ENCODE results near the gene TRIM21.
"Not testable (repeated sequence)": the region's sequence is repeated elsewhere in the genome, so short reads cannot be mapped to it uniquely, and the experiment has no call there.

The TRIM21 gene

DNA sequence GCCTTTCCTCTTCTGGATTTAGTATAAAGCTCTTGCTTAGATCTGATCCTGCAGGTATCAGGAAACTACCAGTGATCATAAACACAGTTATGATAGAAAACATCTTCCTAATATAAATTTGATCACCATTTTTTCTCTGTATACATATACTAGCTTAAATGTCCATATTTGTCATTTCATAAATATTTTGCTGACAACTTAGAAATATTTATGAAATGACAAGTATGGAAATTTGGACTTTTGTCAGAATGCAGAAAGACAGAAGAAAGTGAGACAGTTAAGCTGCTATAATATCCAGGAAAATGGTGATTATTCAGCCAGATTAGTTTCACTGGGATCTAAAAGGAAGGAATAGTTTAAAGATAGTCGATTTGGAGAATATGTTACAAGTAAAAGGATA, 22.8 kb upstream of the TRIM21 start:
- H3K4me3 ChIP-seq (ENCODE audit: low read depth, low read length) = no peak overlapping the region
- DNase-seq (ENCODE audit: low read depth) = no peak
- TF ChIP-seq, protein P1, sequence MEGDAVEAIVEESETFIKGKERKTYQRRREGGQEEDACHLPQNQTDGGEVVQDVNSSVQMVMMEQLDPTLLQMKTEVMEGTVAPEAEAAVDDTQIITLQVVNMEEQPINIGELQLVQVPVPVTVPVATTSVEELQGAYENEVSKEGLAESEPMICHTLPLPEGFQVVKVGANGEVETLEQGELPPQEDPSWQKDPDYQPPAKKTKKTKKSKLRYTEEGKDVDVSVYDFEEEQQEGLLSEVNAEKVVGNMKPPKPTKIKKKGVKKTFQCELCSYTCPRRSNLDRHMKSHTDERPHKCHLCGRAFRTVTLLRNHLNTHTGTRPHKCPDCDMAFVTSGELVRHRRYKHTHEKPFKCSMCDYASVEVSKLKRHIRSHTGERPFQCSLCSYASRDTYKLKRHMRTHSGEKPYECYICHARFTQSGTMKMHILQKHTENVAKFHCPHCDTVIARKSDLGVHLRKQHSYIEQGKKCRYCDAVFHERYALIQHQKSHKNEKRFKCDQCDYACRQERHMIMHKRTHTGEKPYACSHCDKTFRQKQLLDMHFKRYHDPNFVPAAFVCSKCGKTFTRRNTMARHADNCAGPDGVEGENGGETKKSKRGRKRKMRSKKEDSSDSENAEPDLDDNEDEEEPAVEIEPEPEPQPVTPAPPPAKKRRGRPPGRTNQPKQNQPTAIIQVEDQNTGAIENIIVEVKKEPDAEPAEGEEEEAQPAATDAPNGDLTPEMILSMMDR (IDR thresholded peaks at IDR 0.05; ENCODE audit: control insufficient read depth, extremely low read depth, insufficient read depth) = no peak

DNA sequence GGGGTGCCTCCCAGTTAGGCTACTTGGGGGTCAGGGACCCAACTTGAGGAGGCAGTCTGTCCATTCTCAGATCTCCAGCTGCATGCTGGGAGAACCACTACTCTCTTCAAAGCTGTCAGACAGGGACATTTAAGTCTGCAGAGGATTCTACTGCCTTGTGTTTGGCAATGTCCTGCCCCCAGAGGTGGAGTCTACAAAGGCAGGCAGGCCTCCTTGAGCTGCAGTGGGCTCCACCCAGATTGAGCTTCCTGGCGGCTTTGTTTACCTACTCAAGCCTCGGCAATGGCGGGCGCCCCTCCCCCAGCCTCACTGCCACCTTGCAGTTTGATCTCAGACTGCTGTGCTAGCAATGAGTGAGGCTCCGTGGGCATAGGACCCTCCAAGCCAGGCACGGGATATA, 12.7 kb upstream of the TRIM21 start:
- not testable (repeated sequence) for DNase-seq (ENCODE audit: low read depth); H3K4me3 ChIP-seq (ENCODE audit: low read depth, low read length)

- TF ChIP-seq, protein P1 (IDR thresholded peaks at IDR 0.05; ENCODE audit: control insufficient read depth, extremely low read depth, insufficient read depth) = no peak
- H3K4me3 ChIP-seq (ENCODE audit: low read depth, low read length) = peak overlapping the region; percentile 97
- no peak for DNase-seq (ENCODE audit: low read depth)
These were observed 339 bp upstream of the TRIM21 start for GRCh38 chr11:4393858-4394223.

DNA sequence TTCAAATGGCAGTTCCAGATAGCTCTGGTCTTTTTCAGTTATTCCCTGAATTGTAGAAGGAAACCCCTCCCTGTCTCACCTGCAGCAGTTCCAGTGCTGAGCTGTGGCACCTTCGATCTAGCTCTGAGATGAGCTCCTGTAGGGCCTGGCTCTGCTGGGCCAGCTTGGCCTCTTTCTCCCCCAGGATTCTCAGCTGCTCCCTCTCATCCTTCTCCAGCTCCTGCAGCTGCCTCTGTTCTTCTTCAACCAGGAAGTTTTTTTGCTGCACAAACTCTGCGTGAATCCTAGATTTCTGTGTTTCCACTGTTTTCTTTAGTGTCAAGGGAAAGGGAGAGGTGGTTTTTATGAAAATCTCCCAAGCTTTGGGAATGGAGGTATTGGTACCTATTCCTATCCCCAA, 5.3 kb downstream of the TRIM21 start:
- TF ChIP-seq, protein P1 (IDR thresholded peaks at IDR 0.05; ENCODE audit: control insufficient read depth, extremely low read depth, insufficient read depth) = no peak

GRCh38 chr11:4385978-4386740, 7.3 kb downstream of the TRIM21 start:
- H3K4me3 ChIP-seq (ENCODE audit: low read depth, low read length) = no peak overlapping the region
- DNase-seq (ENCODE audit: low read depth) = no peak
- TF ChIP-seq, protein P1 (IDR thresholded peaks at IDR 0.05; ENCODE audit: control insufficient read depth, extremely low read depth, insufficient read depth) = no peak

More for the DNA sequence above, 5.3 kb downstream of the TRIM21 start:
- H3K4me3 ChIP-seq (ENCODE audit: low read depth, low read length) = no peak overlapping the region
- DNase-seq (ENCODE audit: low read depth) = no peak

- TF ChIP-seq, protein P1 (IDR thresholded peaks at IDR 0.05; ENCODE audit: control insufficient read depth, extremely low read depth, insufficient read depth) = no peak
- H3K4me3 ChIP-seq (ENCODE audit: low read depth, low read length) = no peak overlapping the region
- no peak for DNase-seq (ENCODE audit: low read depth)
These were observed 11.6 kb downstream of the TRIM21 start for GRCh38 chr11:4381901-4382300.

DNA sequence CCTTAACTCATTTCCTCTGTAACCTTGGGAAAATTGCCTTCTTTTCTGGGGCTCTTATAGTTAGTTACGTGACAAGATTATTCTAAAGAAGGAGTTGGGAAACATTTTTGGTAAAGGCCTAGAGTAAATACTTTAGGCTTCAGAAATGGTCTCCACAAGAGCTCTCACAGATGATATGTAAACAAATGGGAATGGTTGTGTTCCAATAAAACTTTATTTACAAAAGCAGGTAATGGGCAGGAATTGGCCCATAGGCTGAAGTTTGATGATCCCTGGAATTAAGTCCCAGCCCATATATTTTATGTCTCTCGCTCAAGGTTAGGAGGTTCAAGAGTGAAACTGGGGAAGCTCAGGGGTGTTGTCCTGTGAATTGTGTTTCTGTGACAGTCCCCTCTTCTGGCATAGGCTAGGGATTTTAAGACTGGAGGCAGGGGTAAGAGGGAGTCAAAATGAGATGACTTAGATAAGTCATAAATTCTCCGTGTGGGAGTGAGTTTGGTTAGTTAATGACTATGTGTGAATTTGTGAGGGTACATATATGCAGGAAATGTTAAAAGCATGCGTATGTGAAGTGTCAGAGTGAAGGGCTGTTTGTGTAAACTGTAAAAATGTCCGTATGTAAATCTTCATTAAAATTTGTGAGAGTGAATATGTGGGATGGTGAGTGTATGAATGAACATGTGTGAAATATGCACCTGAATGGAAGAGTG, 17.9 kb downstream of the TRIM21 start:
- no peak overlapping the region for H3K4me3 ChIP-seq (ENCODE audit: low read depth, low read length)
- peak; percentile 69 for DNase-seq (ENCODE audit: low read depth)
- TF ChIP-seq, protein P1 (IDR thresholded peaks at IDR 0.05; ENCODE audit: control insufficient read depth, extremely low read depth, insufficient read depth) = no peak
